ENCODE results near the gene DPP9.
A peak's percentile ranks its signal among the peaks of the same experiment; 100 is the strongest.

DPP9 gene

GRCh38 chr19:4652075-4652474, 71.6 kb downstream of the DPP9 start:
- Histone ChIP-seq H3K4me3 (ENCODE audit: low read length) (no peak overlapping the region), H3K36me3 (ENCODE audit: control insufficient read depth, insufficient read depth, low read length) (peaks cover 17% of the 10 kb centered on the region), H3K27ac (ENCODE audit: low read depth, low read length) (no peak overlapping the region), H3K4me1 (ENCODE audit: control insufficient read depth, insufficient read depth, low read length) (peaks cover 19% of the 10 kb centered on the region), H3K9ac (ENCODE audit: low read length) (no peak overlapping the region), H3K27me3 (ENCODE audit: control insufficient read depth, insufficient read depth, low read length) (no peaks in the 10 kb centered on the region)

- no peak overlapping the region for H3K9ac ChIP-seq (ENCODE audit: low read length)
- no peak overlapping the region for H3K4me3 ChIP-seq (ENCODE audit: low read length)
- H3K27me3 ChIP-seq (ENCODE audit: control insufficient read depth, insufficient read depth, low read length) = no peaks in the 10 kb centered on the region
- peak overlapping the region; percentile 85 for H3K27ac ChIP-seq (ENCODE audit: low read depth, low read length)
- H3K36me3 ChIP-seq (ENCODE audit: control insufficient read depth, insufficient read depth, low read length) = peaks cover 11% of the 10 kb centered on the region
- H3K4me1 ChIP-seq (ENCODE audit: control insufficient read depth, insufficient read depth, low read length) = peaks cover 19% of the 10 kb centered on the region
Measured at GRCh38 chr19:4650159-4650558, 73.5 kb downstream of the DPP9 start.

GRCh38 chr19:4649392-4650047, 74.1 kb downstream of the DPP9 start:
- Histone ChIP-seq H3K4me1 (ENCODE audit: control insufficient read depth, insufficient read depth, low read length) (peaks cover 19% of the 10 kb centered on the region), H3K9ac (ENCODE audit: low read length) (no peak overlapping the region), H3K4me3 (ENCODE audit: low read length) (no peak overlapping the region), H3K27me3 (ENCODE audit: control insufficient read depth, insufficient read depth, low read length) (no peaks in the 10 kb centered on the region), H3K36me3 (ENCODE audit: control insufficient read depth, insufficient read depth, low read length) (peaks cover 7% of the 10 kb centered on the region), H3K27ac (ENCODE audit: low read depth, low read length) (peak overlapping the region; percentile 85)

GRCh38 chr19:4647676-4648644, 75.7 kb downstream of the DPP9 start:
- no peak overlapping the region for H3K4me3 ChIP-seq (ENCODE audit: low read length)

GRCh38 chr19:4645718-4646117, 77.9 kb downstream of the DPP9 start:
- Histone ChIP-seq H3K36me3 (ENCODE audit: control insufficient read depth, insufficient read depth, low read length) (peaks cover 4% of the 10 kb centered on the region), H3K4me1 (ENCODE audit: control insufficient read depth, insufficient read depth, low read length) (peaks cover 26% of the 10 kb centered on the region), H3K4me3 (ENCODE audit: low read length) (no peak overlapping the region), H3K27ac (ENCODE audit: low read depth, low read length) (peak overlapping the region; percentile 85), H3K27me3 (ENCODE audit: control insufficient read depth, insufficient read depth, low read length) (no peaks in the 10 kb centered on the region), H3K9ac (ENCODE audit: low read length) (no peak overlapping the region)

More at GRCh38 chr19:4647676-4648644, 75.7 kb downstream of the DPP9 start:
- no peak overlapping the region for H3K9ac ChIP-seq (ENCODE audit: low read length)
- H3K4me1 ChIP-seq (ENCODE audit: control insufficient read depth, insufficient read depth, low read length) = peaks cover 19% of the 10 kb centered on the region
- peak overlapping the region; percentile 85 for H3K27ac ChIP-seq (ENCODE audit: low read depth, low read length)
- H3K36me3 ChIP-seq (ENCODE audit: control insufficient read depth, insufficient read depth, low read length) = peaks cover 4% of the 10 kb centered on the region
- H3K27me3 ChIP-seq (ENCODE audit: control insufficient read depth, insufficient read depth, low read length) = no peaks in the 10 kb centered on the region

GRCh38 chr19:4642625-4643024, 81.0 kb downstream of the DPP9 start:
- Histone ChIP-seq H3K27ac (ENCODE audit: low read depth, low read length) (peak overlapping the region; percentile 55), H3K4me3 (ENCODE audit: low read length) (no peak overlapping the region), H3K4me1 (ENCODE audit: control insufficient read depth, insufficient read depth, low read length) (peaks cover 13% of the 10 kb centered on the region), H3K9ac (ENCODE audit: low read length) (no peak overlapping the region), H3K27me3 (ENCODE audit: control insufficient read depth, insufficient read depth, low read length) (no peaks in the 10 kb centered on the region), H3K36me3 (ENCODE audit: control insufficient read depth, insufficient read depth, low read length) (no peaks in the 10 kb centered on the region)

- Histone ChIP-seq H3K27me3 (ENCODE audit: control insufficient read depth, insufficient read depth, low read length) (no peaks in the 10 kb centered on the region), H3K27ac (ENCODE audit: low read depth, low read length) (peak overlapping the region; percentile 83), H3K36me3 (ENCODE audit: control insufficient read depth, insufficient read depth, low read length) (no peaks in the 10 kb centered on the region), H3K4me1 (ENCODE audit: control insufficient read depth, insufficient read depth, low read length) (peaks cover 10% of the 10 kb centered on the region), H3K4me3 (ENCODE audit: low read length) (peak overlapping the region; percentile 81), H3K9ac (ENCODE audit: low read length) (no peak overlapping the region)
Measured at GRCh38 chr19:4641132-4641531, 82.5 kb downstream of the DPP9 start.

- Histone ChIP-seq H3K9ac (ENCODE audit: low read length) (peak overlapping the region; percentile 71), H3K36me3 (ENCODE audit: control insufficient read depth, insufficient read depth, low read length) (no peaks in the 10 kb centered on the region), H3K4me3 (ENCODE audit: low read length) (peak overlapping the region; percentile 81), H3K27ac (ENCODE audit: low read depth, low read length) (peak overlapping the region; percentile 83), H3K27me3 (ENCODE audit: control insufficient read depth, insufficient read depth, low read length) (no peaks in the 10 kb centered on the region), H3K4me1 (ENCODE audit: control insufficient read depth, insufficient read depth, low read length) (peaks cover 12% of the 10 kb centered on the region)
Measured at GRCh38 chr19:4640247-4641000, 83.2 kb downstream of the DPP9 start.

GRCh38 chr19:4639531-4640246, 84.0 kb downstream of the DPP9 start:
- peak overlapping the region; percentile 81 for H3K4me3 ChIP-seq (ENCODE audit: low read length)
- peak overlapping the region; percentile 71 for H3K9ac ChIP-seq (ENCODE audit: low read length)
- peaks cover 12% of the 10 kb centered on the region for H3K4me1 ChIP-seq (ENCODE audit: control insufficient read depth, insufficient read depth, low read length)
- H3K36me3 ChIP-seq (ENCODE audit: control insufficient read depth, insufficient read depth, low read length) = no peaks in the 10 kb centered on the region
- H3K27ac ChIP-seq (ENCODE audit: low read depth, low read length) = peak overlapping the region; percentile 83
- no peaks in the 10 kb centered on the region for H3K27me3 ChIP-seq (ENCODE audit: control insufficient read depth, insufficient read depth, low read length)

- Histone ChIP-seq H3K27ac (ENCODE audit: low read depth, low read length) (peak within 1 kb of the TSS; percentile 83), H3K4me3 (ENCODE audit: low read length) (peak within 1 kb of the TSS; percentile 81), H3K27me3 (ENCODE audit: control insufficient read depth, insufficient read depth, low read length) (no peaks in the 10 kb centered on the region), H3K36me3 (ENCODE audit: control insufficient read depth, insufficient read depth, low read length) (no peaks in the 10 kb centered on the region), H3K4me1 (ENCODE audit: control insufficient read depth, insufficient read depth, low read length) (peaks cover 12% of the 10 kb centered on the region), H3K9ac (ENCODE audit: low read length) (peak within 1 kb of the TSS; percentile 71)
Measured at GRCh38 chr19:4638828-4639530, 84.7 kb downstream of the DPP9 start, which contains the start of gene TNFAIP8L1. TSS of gene TNFAIP8L1 (plus strand) at chr19:4639516. CDS start at chr19:4651870, 12,354 bp downstream.

- Histone ChIP-seq H3K4me3 (ENCODE audit: low read length) (no peak overlapping the region), H3K27me3 (ENCODE audit: control insufficient read depth, insufficient read depth, low read length) (no peaks in the 10 kb centered on the region), H3K9ac (ENCODE audit: low read length) (no peak overlapping the region), H3K4me1 (ENCODE audit: control insufficient read depth, insufficient read depth, low read length) (peaks cover 12% of the 10 kb centered on the region), H3K36me3 (ENCODE audit: control insufficient read depth, insufficient read depth, low read length) (no peaks in the 10 kb centered on the region), H3K27ac (ENCODE audit: low read depth, low read length) (no peak overlapping the region)
Measured at GRCh38 chr19:4638317-4638716, 85.3 kb downstream of the DPP9 start.
